Measurements from ENCODE around the gene TCF7L2. TPM values are rescaled to one million over a fixed set of nuclear protein-coding genes. Genes with fewer than 3 reads are reported as not detected.

TCF7L2 gene
- total RNA-seq, 1 donor from 2014 or later: 8.2 TPM

GRCh38 chr10:112989826-112990225 lies 39.8 kb downstream of the TCF7L2 start:
- TF ChIP-seq CTCF (IDR thresholded peaks at IDR 0.05): no peak
- H3K4me1 ChIP-seq: peaks cover 9 to 28% of the 10 kb centered on the region in 2 donors
- H3K36me3 ChIP-seq: peaks cover 3 to 8% of the 10 kb centered on the region in 2 donors
- H3K27ac ChIP-seq: no peak overlapping the region
- DNase-seq (ENCODE audit: low spot score in 2 of 2): no peak
- no peak overlapping the region for H3K4me3 ChIP-seq
- intact Hi-C loops (cut with DNase I): no loop called here
- no peaks in the 10 kb centered on the region for H3K27me3 ChIP-seq
- no peaks in the 10 kb centered on the region for H3K9me3 ChIP-seq

DNA sequence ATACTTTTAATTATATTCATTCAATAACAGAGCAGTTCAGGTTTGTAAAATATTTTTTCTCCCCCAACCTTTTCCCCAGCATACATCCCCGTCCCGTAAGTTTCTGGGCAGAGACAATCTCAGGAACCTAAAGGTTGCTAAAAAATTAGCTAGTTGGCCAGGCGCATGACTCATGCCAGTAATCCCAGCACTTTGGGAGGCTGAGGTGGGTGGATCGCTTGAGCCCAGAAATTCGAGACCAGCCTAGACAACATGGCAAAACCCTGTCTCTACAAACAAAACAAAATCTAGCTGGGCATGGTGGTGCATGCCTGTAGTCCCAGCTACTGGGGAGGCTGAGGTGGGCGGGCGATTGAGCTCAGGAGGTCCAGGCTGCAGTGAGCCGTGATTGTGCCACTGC lies 40.2 kb downstream of the TCF7L2 start:
- TF ChIP-seq CTCF (IDR thresholded peaks at IDR 0.05): no peak
- H3K27ac ChIP-seq: no peak overlapping the region
- no peaks in the 10 kb centered on the region for H3K9me3 ChIP-seq
- H3K4me3 ChIP-seq: no peak overlapping the region
- intact Hi-C loops (cut with DNase I): no loop called here
- H3K36me3 ChIP-seq: peaks cover 3 to 8% of the 10 kb centered on the region in 2 donors
- H3K27me3 ChIP-seq: no peaks in the 10 kb centered on the region
- H3K4me1 ChIP-seq: peaks cover 9 to 26% of the 10 kb centered on the region in 2 donors
- no peak for DNase-seq (ENCODE audit: low spot score in 2 of 2)

DNA sequence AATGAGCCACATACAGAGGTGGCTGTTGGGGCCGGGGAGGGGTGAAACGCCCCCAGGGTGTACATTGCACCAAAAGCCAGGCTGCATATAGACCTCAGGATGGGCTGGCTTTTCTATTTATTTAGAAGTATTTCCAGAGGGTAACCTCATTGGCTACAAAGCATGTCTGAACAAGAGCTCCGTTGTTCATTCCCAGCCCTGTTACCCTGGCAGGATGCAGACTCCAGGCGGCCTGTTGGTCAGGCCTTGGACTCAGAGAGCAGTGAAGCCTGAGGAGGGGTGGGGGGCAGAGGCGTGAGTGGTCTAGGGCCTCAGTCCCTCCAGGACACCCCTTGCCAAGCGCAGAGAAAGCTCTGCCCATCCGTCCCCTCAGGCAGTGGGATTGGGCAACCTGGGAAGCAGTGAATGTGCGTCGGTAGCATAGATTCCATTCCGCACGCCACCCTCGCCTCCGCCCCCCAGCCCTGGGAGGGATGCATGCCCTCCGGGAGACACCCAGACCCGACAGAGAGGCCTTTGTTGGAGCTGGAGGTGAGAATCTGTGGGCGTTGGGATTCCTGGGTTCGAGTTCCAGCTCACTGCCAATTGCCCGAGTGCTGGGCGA lies 41.9 kb downstream of the TCF7L2 start:
- intact Hi-C loops (cut with DNase I): no loop called here
- Histone ChIP-seq H3K27ac (no peak overlapping the region), H3K27me3 (no peaks in the 10 kb centered on the region), H3K36me3 (peaks cover 3 to 8% of the 10 kb centered on the region in 2 donors), H3K4me3 (no peak overlapping the region), H3K4me1 (peaks cover 0 to 10% of the 10 kb centered on the region in 2 donors), H3K9me3 (no peaks in the 10 kb centered on the region)
- no peak for TF ChIP-seq CTCF (IDR thresholded peaks at IDR 0.05)
- no peak for DNase-seq (ENCODE audit: low spot score in 2 of 2)

- Histone ChIP-seq H3K36me3 (peaks cover 0 to 7% of the 10 kb centered on the region in 2 donors), H3K4me3 (no peak overlapping the region), H3K4me1 (peaks cover 3 to 34% of the 10 kb centered on the region in 2 donors), H3K27me3 (no peaks in the 10 kb centered on the region), H3K9me3 (no peaks in the 10 kb centered on the region), H3K27ac (no peak overlapping the region)
- no peak for DNase-seq (ENCODE audit: low spot score in 2 of 2)
- intact Hi-C loops (cut with DNase I): no loop called here
- no peak for TF ChIP-seq CTCF (IDR thresholded peaks at IDR 0.05)
Observed at GRCh38 chr10:112996462-112996861, 46.4 kb downstream of the TCF7L2 start.

DNA sequence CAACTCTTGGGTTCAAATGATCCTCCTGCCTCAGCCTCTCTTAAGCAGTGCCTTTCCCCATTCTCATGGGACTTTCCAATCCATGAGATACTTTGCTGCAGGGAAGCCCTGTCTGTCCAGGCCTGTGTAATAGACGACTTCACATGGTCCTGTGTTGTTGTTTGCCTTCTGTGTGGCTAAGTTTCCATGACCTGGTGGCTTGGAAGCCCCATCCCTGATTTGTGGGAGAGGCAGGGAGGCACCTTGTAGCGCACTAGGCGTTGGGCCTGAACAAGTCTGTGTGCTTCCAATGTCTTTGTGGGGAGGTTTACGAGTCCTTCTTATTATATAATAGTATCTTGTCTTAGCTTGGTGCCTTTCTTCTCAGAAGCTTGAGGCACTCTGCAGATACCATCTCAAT lies 49.1 kb downstream of the TCF7L2 start:
- no peaks in the 10 kb centered on the region for H3K36me3 ChIP-seq
- peak overlapping the region in 1 of 2 donors; percentile 20 for H3K27ac ChIP-seq
- H3K27me3 ChIP-seq: no peaks in the 10 kb centered on the region
- no peak overlapping the region for H3K4me3 ChIP-seq
- no peak for DNase-seq (ENCODE audit: low spot score in 2 of 2)
- intact Hi-C loops (cut with DNase I): no loop called here
- no peaks in the 10 kb centered on the region for H3K9me3 ChIP-seq
- H3K4me1 ChIP-seq: peaks cover 3 to 43% of the 10 kb centered on the region in 2 donors
- no peak for TF ChIP-seq CTCF (IDR thresholded peaks at IDR 0.05)
